BLaER1 treated with 17β-estradiol and CSF1 and Interleukin-3, amounts not matched to agents 10 nM and 100 nM (cell line): Measurements from ENCODE around the gene RPH3AL.
A peak's percentile ranks its signal among the peaks of the same experiment; 100 is the strongest.

Source experiments
- H3K27ac ChIP-seq, 11 experiments: shearing (Covaris generic); formaldehyde crosslinking; 2 replicates each; pipeline ENCODE4 v1.8.1; 2022
- H3K27me3 ChIP-seq, 11 experiments: shearing (Covaris generic); formaldehyde crosslinking; 2 replicates each; pipeline ENCODE4 v1.8.1; 2022
- H3K36me3 ChIP-seq, 11 experiments: shearing (Covaris generic); formaldehyde crosslinking; 2 replicates each; pipeline ENCODE4 v1.8.1; 2022
- H3K4me1 ChIP-seq, 10 experiments: shearing (Covaris generic); formaldehyde crosslinking; 2 replicates each; pipeline ENCODE4 v1.8.1; 2022
- H3K4me2 ChIP-seq, 11 experiments: shearing (Covaris generic); formaldehyde crosslinking; 2 replicates each; pipeline ENCODE4 v1.8.1; 2022
- H3K4me3 ChIP-seq, 10 experiments: shearing (Covaris generic); formaldehyde crosslinking; 2 replicates each; pipeline ENCODE4 v1.8.1; 2022
- H3K9ac ChIP-seq, 11 experiments: shearing (Covaris generic); formaldehyde crosslinking; 2 replicates each; pipeline ENCODE4 v1.8.1; 2022
- H3K9me3 ChIP-seq, 11 experiments: shearing (Covaris generic); formaldehyde crosslinking; replicated peaks in 1 of 11; 2 replicates each; pipeline ENCODE4 v1.8.1; 2022
- H4K20me1 ChIP-seq, 11 experiments: shearing (Covaris generic); formaldehyde crosslinking; 2 replicates each; pipeline ENCODE4 v1.8.1; 2022
- Cebpa-rat ChIP-seq, 11 experiments: shearing (Covaris generic); IDR thresholded peaks; 2 replicates each; pipeline ENCODE4 v1.8.1; 2022

The RPH3AL gene, protein sequence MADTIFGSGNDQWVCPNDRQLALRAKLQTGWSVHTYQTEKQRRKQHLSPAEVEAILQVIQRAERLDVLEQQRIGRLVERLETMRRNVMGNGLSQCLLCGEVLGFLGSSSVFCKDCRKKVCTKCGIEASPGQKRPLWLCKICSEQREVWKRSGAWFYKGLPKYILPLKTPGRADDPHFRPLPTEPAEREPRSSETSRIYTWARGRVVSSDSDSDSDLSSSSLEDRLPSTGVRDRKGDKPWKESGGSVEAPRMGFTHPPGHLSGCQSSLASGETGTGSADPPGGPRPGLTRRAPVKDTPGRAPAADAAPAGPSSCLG

GRCh38 chr17:352421-353212, at the start of gene RPH3AL:
TSS of gene RPH3AL (minus strand) at chr17:352807. CDS start at chr17:327543, 25,264 bp downstream.
- H3K4me1 ChIP-seq = peaks cover 70 to 85% (median 81%) of the 10 kb centered on the region in 10 experiments
- no peak for TF ChIP-seq Cebpa-rat (IDR thresholded peaks at IDR 0.05)
- H4K20me1 ChIP-seq = no peaks in the 10 kb centered on the region
- H3K9ac ChIP-seq = peak within 1 kb of the TSS; percentile 5 to 73 (median 56); a peak in 20 of 22 replicates
- peak within 1 kb of the TSS in 4 of 10 experiments; percentile 12 to 50 (median 24); a peak in 5 of 20 replicates for H3K4me3 ChIP-seq
- peak within 1 kb of the TSS; percentile 71 to 86 (median 79) for H3K27ac ChIP-seq
- peaks cover 6 to 26% (median 23%) of the 10 kb centered on the region in 11 experiments; a peak in 18 of 22 replicates for H3K9me3 ChIP-seq
- H3K27me3 ChIP-seq = peaks cover 0 to 4% (median 0%) of the 10 kb centered on the region in 11 experiments; a peak in 1 of 22 replicates
- H3K36me3 ChIP-seq = no peaks in the 10 kb centered on the region
- H3K4me2 ChIP-seq = peak within 1 kb of the TSS; percentile 65 to 87 (median 81)

DNA sequence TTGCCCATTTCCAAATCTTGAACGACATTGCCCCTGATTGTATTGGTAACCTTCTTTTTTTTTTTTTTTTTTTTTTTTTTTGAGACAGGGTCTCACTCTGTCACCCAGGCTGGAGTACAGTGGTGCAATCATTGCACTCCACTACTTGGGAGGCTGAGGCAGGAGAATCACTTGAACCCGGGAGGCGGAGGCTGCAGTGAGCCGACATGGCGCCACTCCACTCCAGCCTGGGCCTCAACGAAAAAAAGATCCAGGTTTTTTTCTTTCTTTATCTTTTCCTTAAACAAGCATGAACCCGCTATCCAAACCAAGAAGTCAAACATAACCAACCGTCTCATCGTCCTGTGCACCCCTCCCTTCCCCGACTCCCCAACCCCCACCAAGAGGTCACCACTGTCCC, 47.6 kb upstream of the RPH3AL start:
- Histone ChIP-seq H3K27ac (no peak overlapping the region), H3K4me2 (no peak overlapping the region), H3K9me3 (no peaks in the 10 kb centered on the region), H3K4me1 (peaks cover 0 to 8% (median 2%) of the 10 kb centered on the region in 10 experiments; a peak in 3 of 20 replicates), H4K20me1 (no peaks in the 10 kb centered on the region), H3K27me3 (no peaks in the 10 kb centered on the region), H3K4me3 (no peak overlapping the region), H3K9ac (no peak overlapping the region), H3K36me3 (no peaks in the 10 kb centered on the region)
- TF ChIP-seq Cebpa-rat (IDR thresholded peaks at IDR 0.05) = no peak

DNA sequence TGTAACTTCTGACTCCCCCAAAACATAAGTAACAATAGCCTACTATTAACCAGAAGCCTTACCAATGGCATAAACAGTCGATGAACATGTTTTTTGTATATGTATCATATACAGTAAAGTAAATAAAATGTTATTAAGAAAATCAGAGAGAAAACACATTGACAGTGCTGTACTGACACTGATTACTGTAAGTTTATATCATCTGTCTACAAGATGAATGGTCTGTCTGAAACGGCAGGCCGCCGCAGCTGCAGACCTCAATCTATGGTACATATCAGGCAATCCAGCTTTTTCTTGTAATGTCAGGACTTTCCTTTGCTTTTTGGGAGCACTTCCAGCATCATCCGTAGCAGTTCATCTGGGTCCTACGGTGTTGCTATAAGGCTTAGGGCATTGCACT, 44.2 kb upstream of the RPH3AL start:
- Histone ChIP-seq H4K20me1 (no peaks in the 10 kb centered on the region), H3K4me1 (peaks cover 6 to 13% (median 11%) of the 10 kb centered on the region in 10 experiments; a peak in 15 of 20 replicates), H3K36me3 (no peaks in the 10 kb centered on the region)

DNA sequence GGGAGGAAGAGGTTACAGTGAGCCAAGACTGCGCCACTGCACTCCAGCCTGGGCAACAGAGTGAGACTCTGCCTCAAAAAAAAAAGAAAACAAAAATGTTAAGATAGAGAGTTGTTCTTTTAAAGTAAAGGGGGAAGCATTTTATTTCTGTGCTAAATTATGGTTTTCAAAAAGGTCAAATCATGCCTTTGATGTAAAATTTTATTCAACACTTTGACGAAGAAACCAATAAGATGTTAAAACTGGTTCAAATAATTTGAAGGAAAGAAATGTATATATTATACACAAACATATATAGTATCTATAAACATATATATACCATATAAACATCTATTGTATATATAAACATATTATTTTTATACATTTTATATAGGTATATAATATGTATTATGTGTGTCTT, 43.4 kb upstream of the RPH3AL start:
- no peak overlapping the region for H3K27ac ChIP-seq
- H3K9ac ChIP-seq = no peak overlapping the region
- no peak overlapping the region for H3K4me3 ChIP-seq
- TF ChIP-seq Cebpa-rat (IDR thresholded peaks at IDR 0.05) = no peak
- H3K4me1 ChIP-seq = peaks cover 6 to 12% (median 10%) of the 10 kb centered on the region in 10 experiments; a peak in 15 of 20 replicates
- no peaks in the 10 kb centered on the region for H4K20me1 ChIP-seq
- no peaks in the 10 kb centered on the region for H3K36me3 ChIP-seq
- no peaks in the 10 kb centered on the region for H3K9me3 ChIP-seq
- H3K27me3 ChIP-seq = no peaks in the 10 kb centered on the region
- H3K4me2 ChIP-seq = no peak overlapping the region

More for the DNA sequence above, 44.2 kb upstream of the RPH3AL start:
- Histone ChIP-seq H3K27ac (no peak overlapping the region), H3K9ac (no peak overlapping the region), H3K4me2 (no peak overlapping the region), H3K27me3 (no peaks in the 10 kb centered on the region), H3K9me3 (no peaks in the 10 kb centered on the region), H3K4me3 (no peak overlapping the region)
- no peak for TF ChIP-seq Cebpa-rat (IDR thresholded peaks at IDR 0.05)

DNA sequence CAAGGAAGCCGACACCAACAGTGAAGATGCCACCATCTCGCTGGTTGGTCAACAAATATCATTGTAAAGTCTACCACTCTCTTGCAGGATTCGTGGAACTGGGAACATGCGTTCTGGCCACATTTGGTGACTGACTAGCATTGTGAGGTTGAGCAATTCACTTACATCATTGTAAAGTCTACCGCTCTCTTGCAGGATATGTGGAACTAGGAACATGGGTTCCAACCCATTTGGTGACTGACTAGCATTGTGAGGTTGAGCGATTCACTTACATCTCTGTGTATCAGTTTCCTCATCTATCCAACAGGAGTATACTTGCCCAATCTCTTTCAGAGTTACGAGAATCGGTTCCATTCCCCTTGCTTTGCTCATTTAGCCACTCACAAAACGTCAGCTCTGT, 42.6 kb upstream of the RPH3AL start:
- Histone ChIP-seq H4K20me1 (no peaks in the 10 kb centered on the region), H3K4me2 (no peak overlapping the region), H3K27ac (no peak overlapping the region), H3K9me3 (no peaks in the 10 kb centered on the region), H3K36me3 (no peaks in the 10 kb centered on the region), H3K27me3 (no peaks in the 10 kb centered on the region), H3K4me1 (peaks cover 9 to 18% (median 11%) of the 10 kb centered on the region in 10 experiments; a peak in 17 of 20 replicates), H3K4me3 (no peak overlapping the region), H3K9ac (no peak overlapping the region)
- no peak for TF ChIP-seq Cebpa-rat (IDR thresholded peaks at IDR 0.05)

GRCh38 chr17:394718-395095, 42.1 kb upstream of the RPH3AL start:
- Histone ChIP-seq H3K9ac (no peak overlapping the region), H3K4me2 (peak overlapping the region in 2 of 11 experiments; percentile 25 to 45; a peak in 2 of 22 replicates), H3K27ac (no peak overlapping the region), H3K36me3 (no peaks in the 10 kb centered on the region), H3K9me3 (no peaks in the 10 kb centered on the region), H3K4me3 (no peak overlapping the region), H3K27me3 (no peaks in the 10 kb centered on the region), H4K20me1 (no peaks in the 10 kb centered on the region), H3K4me1 (peaks cover 9 to 18% (median 11%) of the 10 kb centered on the region in 10 experiments; a peak in 17 of 20 replicates)
- TF ChIP-seq Cebpa-rat (IDR thresholded peaks at IDR 0.05) = no peak

- H3K4me3 ChIP-seq = no peak overlapping the region
- peaks cover 9 to 18% (median 11%) of the 10 kb centered on the region in 10 experiments; a peak in 17 of 20 replicates for H3K4me1 ChIP-seq
- H3K27ac ChIP-seq = no peak overlapping the region
- H3K9ac ChIP-seq = no peak overlapping the region
- H3K27me3 ChIP-seq = no peaks in the 10 kb centered on the region
- H3K36me3 ChIP-seq = no peaks in the 10 kb centered on the region
- H3K9me3 ChIP-seq = no peaks in the 10 kb centered on the region
- H3K4me2 ChIP-seq = peak overlapping the region in 8 of 11 experiments; percentile 3 to 45 (median 25); a peak in 10 of 22 replicates
- no peaks in the 10 kb centered on the region for H4K20me1 ChIP-seq
- TF ChIP-seq Cebpa-rat (IDR thresholded peaks at IDR 0.05) = no peak
Observed at GRCh38 chr17:393806-394717, 41.5 kb upstream of the RPH3AL start.

- H3K9me3 ChIP-seq = no peaks in the 10 kb centered on the region
- H3K4me1 ChIP-seq = peaks cover 9 to 18% (median 11%) of the 10 kb centered on the region in 10 experiments; a peak in 17 of 20 replicates
- H3K36me3 ChIP-seq = no peaks in the 10 kb centered on the region
- no peak overlapping the region for H3K4me2 ChIP-seq
- no peak for TF ChIP-seq Cebpa-rat (IDR thresholded peaks at IDR 0.05)
- H3K27ac ChIP-seq = no peak overlapping the region
- peaks cover 0 to 1% (median 0%) of the 10 kb centered on the region in 11 experiments; a peak in 1 of 22 replicates for H3K27me3 ChIP-seq
- no peak overlapping the region for H3K4me3 ChIP-seq
- H3K9ac ChIP-seq = no peak overlapping the region
- no peaks in the 10 kb centered on the region for H4K20me1 ChIP-seq
Observed at GRCh38 chr17:391850-392249, 39.2 kb upstream of the RPH3AL start.
